AG09319 (cell line): ENCODE results near the gene RAPGEF1.

Experiments used
- DNase-seq: peaks from one replicate; pipeline ENCODE4 v3.0.0-alpha.2; 2010; ENCODE audit warnings: low read depth; ENCODE audit errors: extremely low read depth
- CTCF ChIP-seq: IDR thresholded peaks from 2 replicates; pipeline ENCODE4 v1.5.1; 2011; ENCODE audit warnings: low read depth, mild to moderate bottlenecking, inconsistent platforms, low read length, moderate library complexity

The RAPGEF1 gene

GRCh38 chr9:131720330-131720729, 19.5 kb downstream of the RAPGEF1 start:
- TF ChIP-seq CTCF: no peak
- DNase-seq: no peak

GRCh38 chr9:131719262-131719908, 20.5 kb downstream of the RAPGEF1 start:
- TF ChIP-seq CTCF: no peak
- no peak for DNase-seq

GRCh38 chr9:131717719-131718460, 22.0 kb downstream of the RAPGEF1 start:
- DNase-seq: no peak
- TF ChIP-seq CTCF: no peak

- no peak for DNase-seq
Measured at GRCh38 chr9:131715906-131716305, 24.0 kb downstream of the RAPGEF1 start.

GRCh38 chr9:131714821-131715220, 25.1 kb downstream of the RAPGEF1 start:
- TF ChIP-seq CTCF: no peak
- no peak for DNase-seq

More at GRCh38 chr9:131715906-131716305, 24.0 kb downstream of the RAPGEF1 start:
- no peak for TF ChIP-seq CTCF

GRCh38 chr9:131714161-131714646, 25.7 kb downstream of the RAPGEF1 start:
- peak; percentile 75 for DNase-seq
- TF ChIP-seq CTCF: no peak

- DNase-seq: no peak
- TF ChIP-seq CTCF: no peak
Measured at GRCh38 chr9:131713016-131713415, 26.9 kb downstream of the RAPGEF1 start.
